Activated CD8-positive, alpha-beta T cell treated with anti-CD3 and anti-CD28 coated beads for 36 hours (primary cell): ENCODE results near the gene COL24A1. TPM values are rescaled to one million over a fixed set of nuclear protein-coding genes. Genes with fewer than 3 reads are reported as not detected.
A peak's percentile ranks its signal among the peaks of the same experiment; 100 is the strongest.

Source experiments
- ATAC-seq: fragments of 200-7000 bp; cut with Tn5 transposase; one replicate; pipeline ENCODE4 v1.10.0; 2021; ENCODE audit warnings: mild to moderate bottlenecking, moderate library complexity
- CTCF ChIA-PET: fragments of 350-600 bp; sonication (Branson Sonifier 250); formaldehyde crosslinking; loops from one replicate; lab custom pipeline; 2021; ENCODE audit warnings: antibody characterized with exemption; lab: Charles Lee
- POLR2A ChIA-PET: fragments of 350-600 bp; sonication (Branson Sonifier 250); formaldehyde crosslinking; loops from one replicate; lab custom pipeline; 2021; ENCODE audit warnings: antibody characterized with exemption; lab: Charles Lee
- DNase-seq: peaks from one replicate; pipeline ENCODE4 v3.0.0-alpha.2; 2020
- H3K27ac Mint-ChIP-seq: one replicate; pipeline ENCODE4 v1.8.0; 2021; ENCODE audit warnings: mild to moderate bottlenecking, mixed read lengths
- H3K27me3 Mint-ChIP-seq: one replicate; pipeline ENCODE4 v1.8.0; 2021; ENCODE audit warnings: mixed read lengths
- H3K36me3 Mint-ChIP-seq: one replicate; pipeline ENCODE4 v1.8.0; 2021; ENCODE audit warnings: low read depth, mixed read lengths
- H3K4me1 Mint-ChIP-seq: one replicate; pipeline ENCODE4 v1.8.0; 2021; ENCODE audit warnings: low read depth, mixed read lengths
- H3K4me3 Mint-ChIP-seq: one replicate; pipeline ENCODE4 v1.8.0; 2021; ENCODE audit warnings: mild to moderate bottlenecking, moderate library complexity, mixed read lengths
- H3K9me3 Mint-ChIP-seq: one replicate; pipeline ENCODE4 v1.8.0; 2021; ENCODE audit warnings: mixed read lengths
- CTCF ChIP-seq: fragments of 200-600 bp; IDR thresholded peaks from one replicate; pipeline ENCODE4 v1.8.0; 2022; ENCODE audit warnings: antibody characterized with exemption, mild to moderate bottlenecking
- intact Hi-C: fragments of 100-400 bp; cut with micrococcal nuclease; formaldehyde crosslinking; loops from one replicate; pipeline ENCODE4 v1.10.0; 2022
- total RNA-seq, 2 experiments: library from RNA; stranded (reverse); gene quantifications; one replicate each; pipeline ENCODE4 v1.2.3, GENCODE V29; 2021

Gene COL24A1
- total RNA-seq, 2 experiments from 2014 or later: not detected

GRCh38 chr1:86169625-86170024 is 13.1 kb upstream of the COL24A1 start:
- intact Hi-C loops: no loop called here
- H3K27ac Mint-ChIP-seq: no peak overlapping the region
- CTCF ChIA-PET: no interaction called here
- no peaks in the 10 kb centered on the region for H3K27me3 Mint-ChIP-seq
- peaks cover 9% of the 10 kb centered on the region for H3K9me3 Mint-ChIP-seq
- H3K4me1 Mint-ChIP-seq: no peaks in the 10 kb centered on the region
- no peak for DNase-seq
- H3K36me3 Mint-ChIP-seq: no peaks in the 10 kb centered on the region
- no peak for TF ChIP-seq CTCF
- no peak for ATAC-seq
- POLR2A ChIA-PET: no interaction called here
- H3K4me3 Mint-ChIP-seq: no peak overlapping the region

- no peaks in the 10 kb centered on the region for H3K36me3 Mint-ChIP-seq
- ChIA-PET CTCF (no interaction called here), POLR2A (no interaction called here)
These were observed 3.2 kb upstream of the COL24A1 start for GRCh38 chr1:86159800-86160199.

GRCh38 chr1:86155807-86156565 is 586 bp downstream of the COL24A1 start:
- peak; percentile 3 for DNase-seq
- POLR2A ChIA-PET: no interaction called here
- no peak for TF ChIP-seq CTCF
- no peaks in the 10 kb centered on the region for H3K36me3 Mint-ChIP-seq
- no peaks in the 10 kb centered on the region for H3K9me3 Mint-ChIP-seq
- peak overlapping the region; percentile 29 for H3K4me3 Mint-ChIP-seq
- CTCF ChIA-PET: no interaction called here
- no peak for ATAC-seq
- H3K27me3 Mint-ChIP-seq: peaks cover 32% of the 10 kb centered on the region
- no peak overlapping the region for H3K27ac Mint-ChIP-seq
- intact Hi-C loops: no loop called here
- peaks cover 9% of the 10 kb centered on the region for H3K4me1 Mint-ChIP-seq

More at GRCh38 chr1:86159800-86160199, 3.2 kb upstream of the COL24A1 start:
- no peaks in the 10 kb centered on the region for H3K9me3 Mint-ChIP-seq
- DNase-seq (no peak), ATAC-seq (no peak)
- no peak for TF ChIP-seq CTCF
- no peak overlapping the region for H3K4me3 Mint-ChIP-seq
- intact Hi-C loops: no loop called here
- peaks cover 25% of the 10 kb centered on the region for H3K27me3 Mint-ChIP-seq
- peaks cover 9% of the 10 kb centered on the region for H3K4me1 Mint-ChIP-seq
- H3K27ac Mint-ChIP-seq: no peak overlapping the region

GRCh38 chr1:86155051-86155806 is 1.3 kb downstream of the COL24A1 start:
- intact Hi-C loops: no loop called here
- no peaks in the 10 kb centered on the region for H3K36me3 Mint-ChIP-seq
- ATAC-seq (no peak), DNase-seq (no peak)
- peaks cover 9% of the 10 kb centered on the region for H3K4me1 Mint-ChIP-seq
- ChIA-PET POLR2A (no interaction called here), CTCF (no interaction called here)
- H3K9me3 Mint-ChIP-seq: no peaks in the 10 kb centered on the region
- no peak overlapping the region for H3K27ac Mint-ChIP-seq
- H3K4me3 Mint-ChIP-seq: no peak overlapping the region
- peaks cover 32% of the 10 kb centered on the region for H3K27me3 Mint-ChIP-seq
- TF ChIP-seq CTCF: no peak

- ATAC-seq: no peak
- CTCF ChIA-PET: no interaction called here
These were observed 2.0 kb downstream of the COL24A1 start for GRCh38 chr1:86154571-86155050.

More at GRCh38 chr1:86154571-86155050, 2.0 kb downstream of the COL24A1 start:
- Mint-ChIP-seq H3K4me1 (peaks cover 9% of the 10 kb centered on the region), H3K27me3 (peaks cover 32% of the 10 kb centered on the region), H3K27ac (no peak overlapping the region), H3K36me3 (no peaks in the 10 kb centered on the region), H3K4me3 (no peak overlapping the region), H3K9me3 (no peaks in the 10 kb centered on the region)
- no peak for TF ChIP-seq CTCF
- no peak for DNase-seq
- POLR2A ChIA-PET: no interaction called here
- intact Hi-C loops: no loop called here
